Thoracic aorta (tissue), 2 donors: ENCODE results near the gene ASTN2. TPM values are rescaled to one million over a fixed set of nuclear protein-coding genes. Genes with fewer than 3 reads are reported as not detected.

ENCODE experiments used
- ATAC-seq: fragments of 150-250 bp; one replicate; pipeline ENCODE4 v1.8.0; 2017; ENCODE audit warnings: low read depth; ENCODE audit not compliant: insufficient number of reproducible peaks, low FRiP score
- DNase-seq: peaks from one replicate; pipeline ENCODE4 v3.0.0-alpha.2; 2020; ENCODE audit warnings: low spot score
- H3K27ac ChIP-seq, 2 donors: fragments of 200-600 bp; sonication (generic); 1 replicate in 1 of 2; 2 replicates in 1 of 2; pipeline ENCODE4 v1.5.1; 2016; ENCODE audit warnings: mild to moderate bottlenecking in 2 of 2, moderate library complexity in 2 of 2
- H3K27me3 ChIP-seq: fragments of 200-600 bp; sonication (generic); replicated peaks from 2 replicates; pipeline ENCODE4 v1.6.0; 2016; ENCODE audit warnings: mild to moderate bottlenecking; ENCODE audit not compliant: insufficient read depth
- H3K36me3 ChIP-seq: fragments of 200-600 bp; sonication (generic); one replicate; pipeline ENCODE4 v1.5.1; 2016
- H3K4me1 ChIP-seq, 2 donors: fragments of 200-600 bp; sonication (generic); 1 replicate in 1 of 2; 2 replicates in 1 of 2; pipeline versions ENCODE4 v1.5.1 to v1.6.0; 2016; ENCODE audit warnings: low read depth in 2 of 2, mild to moderate bottlenecking in 1 of 2; ENCODE audit not compliant: control insufficient read depth in 1 of 2
- H3K4me3 ChIP-seq: fragments of 200-600 bp; sonication (generic); 2 replicates; pipeline ENCODE4 v1.5.1; 2016; ENCODE audit warnings: mild to moderate bottlenecking
- H3K9me3 ChIP-seq: fragments of 200-600 bp; sonication (generic); 2 replicates; pipeline ENCODE4 v1.5.1; 2016
- CTCF ChIP-seq: fragments of 200-600 bp; sonication (generic); IDR thresholded peaks from one replicate; pipeline ENCODE4 v1.5.1; 2019; ENCODE audit warnings: antibody characterized with exemption
- total RNA-seq, 2 donors: library from RNA; depleted of rRNA; stranded (reverse); fragments of >200 nt; gene quantifications; one replicate each; pipeline versions ENCODE4 v1.1.0 to v1.2.3, GENCODE V29; 2016

Gene ASTN2
- total RNA-seq, 2 donors from 2014 or later, result 6.8 to 7.1 TPM

- no peak for DNase-seq
- H3K4me1 ChIP-seq, result peaks cover 16 to 56% of the 10 kb centered on the region in 2 donors
Observed at GRCh38 chr9:116689486-116690032, 725.3 kb downstream of the ASTN2 start.

GRCh38 chr9:116688806-116689485 lies 725.9 kb downstream of the ASTN2 start:
- Histone ChIP-seq H3K27ac (no peak overlapping the region), H3K4me3 (peak overlapping the region; percentile 89), H3K9me3 (no peaks in the 10 kb centered on the region), H3K4me1 (peaks cover 13 to 53% of the 10 kb centered on the region in 2 donors), H3K36me3 (no peaks in the 10 kb centered on the region), H3K27me3 (no peaks in the 10 kb centered on the region)
- no peak for DNase-seq
- ATAC-seq, result no peak
- no peak for TF ChIP-seq CTCF

More at GRCh38 chr9:116689486-116690032, 725.3 kb downstream of the ASTN2 start:
- Histone ChIP-seq H3K9me3 (no peaks in the 10 kb centered on the region), H3K4me3 (no peak overlapping the region), H3K27ac (no peak overlapping the region), H3K36me3 (no peaks in the 10 kb centered on the region), H3K27me3 (no peaks in the 10 kb centered on the region)
- TF ChIP-seq CTCF, result no peak
- ATAC-seq, result no peak

- DNase-seq (no peak), ATAC-seq (no peak)
- H3K9me3 ChIP-seq, result no peaks in the 10 kb centered on the region
- peaks cover 12 to 43% of the 10 kb centered on the region in 2 donors for H3K4me1 ChIP-seq
- no peaks in the 10 kb centered on the region for H3K27me3 ChIP-seq
- peak overlapping the region in 1 of 2 donors; percentile 50 for H3K27ac ChIP-seq
- H3K4me3 ChIP-seq, result peak overlapping the region; percentile 89
- no peak for TF ChIP-seq CTCF
- no peaks in the 10 kb centered on the region for H3K36me3 ChIP-seq
Observed at GRCh38 chr9:116687754-116688135, 727.1 kb downstream of the ASTN2 start.

- peak; percentile 70 for DNase-seq
- Histone ChIP-seq H3K4me3 (peak within 1 kb of the TSS; percentile 89), H3K27me3 (no peaks in the 10 kb centered on the region), H3K27ac (peak within 1 kb of the TSS in 1 of 2 donors; percentile 50), H3K9me3 (no peaks in the 10 kb centered on the region), H3K4me1 (peaks cover 12 to 38% of the 10 kb centered on the region in 2 donors), H3K36me3 (no peaks in the 10 kb centered on the region)
- peak; percentile 57 for ATAC-seq
- TF ChIP-seq CTCF, result no peak
Observed at GRCh38 chr9:116687074-116687753, 727.6 kb downstream of the ASTN2 start, which contains the start of gene TRIM32. TRIM32 (plus strand) TSS chr9:116687305; CDS start chr9:116697743, 10,438 bp downstream.

GRCh38 chr9:116686693-116687073 lies 728.2 kb downstream of the ASTN2 start:
- ATAC-seq (peak; percentile 16), DNase-seq (no peak)
- Histone ChIP-seq H3K27ac (peak overlapping the region in 1 of 2 donors; percentile 50), H3K4me1 (peaks cover 12 to 37% of the 10 kb centered on the region in 2 donors), H3K9me3 (no peaks in the 10 kb centered on the region), H3K27me3 (no peaks in the 10 kb centered on the region), H3K4me3 (peak overlapping the region; percentile 89), H3K36me3 (no peaks in the 10 kb centered on the region)
- no peak for TF ChIP-seq CTCF
